Measurements from ENCODE around the gene PHACTR3. TPM values are rescaled to one million over a fixed set of nuclear protein-coding genes. Genes with fewer than 3 reads are reported as not detected.

PHACTR3 gene
- total RNA-seq, 1 experiment from 2014 or later, result 0.63 TPM

DNA sequence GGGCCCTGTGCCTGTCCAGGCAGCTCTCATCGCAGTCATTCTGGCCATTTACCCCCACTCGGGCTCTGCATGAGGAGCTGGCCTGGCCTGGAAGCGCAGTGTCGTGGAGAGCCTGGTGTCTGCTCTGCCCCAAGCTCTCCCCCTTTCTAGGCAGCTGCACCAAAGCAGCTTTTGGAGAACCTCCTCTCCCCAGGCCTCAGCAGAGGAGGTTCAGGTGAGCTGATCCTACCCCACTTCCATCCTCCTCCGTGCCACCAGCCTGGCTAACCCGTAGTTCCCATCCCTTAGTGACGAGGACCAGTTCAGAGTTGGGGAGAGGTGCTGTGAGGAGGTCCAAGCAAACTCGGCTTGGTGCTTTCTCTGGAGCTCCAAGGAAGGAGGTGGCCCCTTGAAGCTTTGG, 30.5 kb upstream of the PHACTR3 start:
- no peak for DNase-seq (ENCODE audit: low read depth)

DNA sequence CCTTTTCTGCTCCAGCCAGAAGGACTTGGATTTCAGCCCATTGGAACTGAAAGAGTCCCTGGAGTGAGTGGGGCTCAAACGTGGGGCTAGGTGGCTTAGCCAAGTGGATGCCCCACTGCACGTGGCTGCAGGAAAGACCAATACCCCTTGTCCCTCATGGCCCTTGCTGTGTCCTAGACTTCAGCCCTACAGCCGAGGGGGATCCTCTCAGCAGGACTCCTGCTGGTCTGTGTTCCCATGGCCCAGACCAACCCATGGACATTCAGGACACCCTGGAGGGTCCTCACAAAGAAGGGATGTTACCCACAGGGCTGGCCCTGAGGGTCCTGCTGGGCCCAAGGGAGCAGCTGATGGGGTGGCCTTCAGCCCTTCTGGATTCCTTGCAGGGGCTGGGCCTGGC, 30.0 kb upstream of the PHACTR3 start:
- no peak for DNase-seq (ENCODE audit: low read depth)

DNA sequence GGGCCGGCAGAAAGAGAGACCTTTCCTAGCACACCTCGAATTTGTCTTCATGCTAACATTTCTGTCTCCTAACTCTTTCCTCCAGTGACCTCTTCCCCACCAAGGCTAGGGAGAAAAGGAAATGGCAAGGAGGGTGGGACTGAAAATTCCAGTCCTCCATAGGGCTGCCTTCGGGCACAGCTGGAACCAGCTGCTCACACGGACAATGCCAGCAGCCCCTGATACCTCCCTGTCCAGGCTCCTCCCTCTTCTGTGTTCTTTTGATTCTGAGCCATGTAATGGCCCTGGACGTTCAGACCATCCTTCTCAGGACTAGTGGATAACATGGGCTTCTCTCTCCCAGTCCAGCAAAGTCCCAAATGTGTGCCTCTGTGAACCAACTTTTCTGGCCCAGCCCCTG, 29.1 kb upstream of the PHACTR3 start:
- DNase-seq (ENCODE audit: low read depth), result no peak

DNA sequence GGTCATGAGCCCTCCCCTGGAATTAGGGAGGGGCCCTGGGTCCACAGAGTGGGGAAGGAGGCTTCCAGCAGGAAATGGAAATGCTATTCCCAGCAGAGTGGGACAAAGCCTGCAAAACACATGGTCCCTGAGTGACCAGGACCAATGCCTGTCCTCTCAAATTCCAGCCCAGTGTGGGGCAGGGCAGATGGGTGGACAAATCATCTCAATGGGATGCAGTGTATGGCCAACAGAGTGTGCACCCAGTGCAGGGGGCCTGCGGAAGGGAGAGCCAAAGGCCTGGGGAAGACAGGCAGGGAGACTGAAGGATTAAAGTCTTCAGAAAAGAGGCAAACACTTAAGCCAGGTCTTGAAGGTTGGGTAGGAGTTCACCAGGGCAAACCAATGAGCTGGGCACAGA, 28.7 kb upstream of the PHACTR3 start:
- DNase-seq (ENCODE audit: low read depth), result no peak

DNA sequence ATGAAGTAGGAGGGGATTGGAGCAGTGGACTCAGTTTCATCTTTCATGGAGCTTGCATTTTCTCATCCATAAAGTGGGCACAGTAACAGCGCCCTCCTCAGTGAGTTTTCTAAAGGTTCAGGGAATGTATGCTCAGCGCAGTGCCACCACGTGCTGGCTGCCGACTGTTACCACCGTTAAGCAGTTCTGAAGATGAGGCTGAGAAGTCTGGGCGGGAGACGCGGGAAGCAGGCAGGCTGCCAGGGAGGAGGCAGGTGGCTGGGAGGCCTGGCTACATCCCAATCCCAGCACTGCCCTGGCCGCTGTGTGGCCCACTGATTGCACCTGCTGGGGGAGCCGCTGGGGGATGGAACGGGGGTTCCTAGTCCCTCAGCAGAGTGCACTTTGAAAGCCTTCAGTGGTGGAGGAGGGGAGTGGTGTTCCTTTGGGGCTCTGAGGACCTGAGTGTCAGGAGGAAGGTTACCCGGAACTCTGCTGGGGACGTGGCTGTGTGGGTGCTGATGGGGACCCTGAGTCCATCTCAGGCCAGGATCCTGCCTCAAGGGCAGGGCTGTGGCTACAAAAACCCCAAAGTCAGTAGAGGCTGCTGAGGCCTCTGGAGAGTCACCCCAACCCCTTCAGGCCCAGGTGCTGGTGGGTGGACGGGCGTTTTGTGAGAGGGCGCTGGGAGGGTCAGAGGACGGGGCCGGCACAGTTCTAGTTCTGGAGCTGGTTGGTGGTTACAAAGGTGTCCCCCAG, 28.0 kb upstream of the PHACTR3 start:
- DNase-seq (ENCODE audit: low read depth), result no peak

DNA sequence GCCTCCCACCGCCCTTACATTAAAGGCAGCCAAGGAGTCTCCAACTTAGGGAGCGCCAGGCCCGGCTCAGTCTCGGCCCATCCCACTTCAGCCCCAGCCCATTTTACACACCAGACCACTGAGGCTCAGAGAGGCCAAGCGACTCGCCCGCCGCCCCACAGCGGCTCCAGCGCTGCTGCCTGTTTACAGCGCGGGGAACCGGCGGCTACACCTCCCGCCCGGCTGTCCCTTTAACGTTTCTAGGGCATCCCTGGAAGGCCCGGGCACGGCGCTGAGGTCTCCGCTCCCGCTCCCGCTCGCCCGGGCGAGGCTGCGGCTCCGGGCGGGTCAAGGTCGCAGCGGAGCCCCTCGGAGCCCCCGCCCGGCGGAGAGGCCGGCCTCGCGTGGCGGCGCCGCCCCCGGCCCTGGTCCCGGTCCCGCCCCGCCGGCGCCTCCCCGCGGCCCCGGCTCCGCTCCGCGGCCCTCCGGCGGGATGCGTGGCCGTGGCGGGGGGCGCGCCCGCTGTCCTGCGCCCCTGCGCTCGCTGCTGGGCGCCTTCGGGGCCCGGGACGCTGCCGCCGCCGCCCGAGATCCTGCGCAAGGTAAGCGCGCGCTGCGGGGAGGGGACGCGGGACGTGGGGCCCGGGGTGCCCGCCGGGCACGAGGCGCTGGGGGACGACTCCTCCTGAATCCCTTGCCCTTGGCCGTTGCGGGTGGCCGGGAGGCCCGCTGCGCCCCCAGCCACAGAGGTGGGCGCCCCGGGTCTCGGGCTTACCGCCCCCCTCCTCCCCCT, 27.1 kb upstream of the PHACTR3 start:
- no peak for DNase-seq (ENCODE audit: low read depth)

DNA sequence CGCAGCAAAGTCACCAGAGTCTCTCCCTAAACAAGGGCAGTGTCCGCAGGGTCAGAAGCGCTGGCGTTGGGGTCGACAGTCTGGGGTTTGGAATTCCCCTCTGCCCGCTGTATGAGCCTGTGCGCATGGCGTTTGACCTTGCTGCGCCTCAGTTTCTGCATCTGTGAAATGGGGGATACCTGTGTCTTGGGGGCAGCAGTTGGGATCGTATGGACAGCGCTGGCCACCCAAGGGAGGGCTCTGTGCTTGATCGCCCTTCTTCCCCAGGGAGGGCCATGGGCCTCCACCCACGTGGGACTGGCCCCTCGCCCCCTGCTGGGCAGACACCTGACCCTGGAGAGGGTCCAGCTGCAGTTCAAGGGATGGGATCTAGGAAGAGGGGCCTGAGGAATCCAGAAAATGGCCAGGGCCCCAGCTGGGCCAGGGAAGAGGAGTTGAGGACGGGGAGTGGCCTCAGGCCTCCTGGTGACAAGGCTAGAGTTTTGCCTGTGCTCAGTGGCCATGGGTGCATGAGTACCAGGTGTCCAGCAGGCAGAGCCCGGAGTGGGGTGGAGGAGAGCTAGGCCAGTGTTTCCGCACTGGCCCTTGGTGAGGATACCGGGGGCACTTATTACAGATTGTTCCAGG, 26.4 kb upstream of the PHACTR3 start:
- no peak for DNase-seq (ENCODE audit: low read depth)

DNA sequence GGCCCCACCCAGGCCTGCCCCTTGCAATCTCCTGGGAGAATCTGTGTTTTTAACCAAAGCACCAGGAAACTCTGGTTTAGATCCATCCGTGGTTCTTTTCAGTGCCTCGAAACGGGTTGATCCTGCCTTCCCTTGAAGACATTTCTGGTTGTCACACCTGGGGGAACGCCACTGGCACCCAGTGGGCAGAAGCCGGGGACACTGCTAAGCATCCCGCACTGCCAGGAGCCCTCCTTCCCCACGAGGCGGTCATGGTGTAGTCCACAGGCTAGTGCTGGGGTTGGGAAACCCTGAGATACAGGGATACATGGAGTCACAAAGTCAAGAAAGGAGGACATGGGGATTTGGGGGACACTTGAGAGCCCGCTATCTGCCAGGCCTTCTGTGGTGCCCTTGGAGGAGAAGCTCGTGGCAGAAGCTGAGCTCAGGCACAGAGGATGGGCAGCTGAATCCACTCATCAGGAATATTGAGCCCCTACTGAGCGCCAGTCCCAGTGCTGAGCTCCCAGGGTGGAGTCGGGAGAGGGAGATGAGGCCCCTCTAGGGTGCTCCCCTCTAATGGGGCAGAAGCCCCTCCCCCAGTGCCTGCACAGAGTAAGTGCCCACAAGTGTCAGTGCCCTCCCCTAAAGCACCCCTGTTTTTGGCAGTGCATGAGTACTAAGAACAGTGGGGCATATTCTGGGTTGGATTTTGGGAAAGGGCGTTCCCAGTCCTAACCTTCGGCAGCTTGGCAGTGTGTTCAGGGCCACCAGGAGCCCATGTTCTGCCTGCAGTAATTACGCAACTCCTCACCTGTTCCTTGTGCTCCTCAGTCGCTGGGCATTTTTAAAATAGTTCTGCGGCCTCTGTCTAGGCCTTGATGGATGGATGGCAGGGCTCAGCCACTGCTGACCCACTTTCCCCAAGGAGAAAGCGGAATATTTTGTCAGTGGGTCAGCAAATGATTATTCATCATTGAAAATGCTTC, 25.6 kb upstream of the PHACTR3 start:
- no peak for DNase-seq (ENCODE audit: low read depth)

DNA sequence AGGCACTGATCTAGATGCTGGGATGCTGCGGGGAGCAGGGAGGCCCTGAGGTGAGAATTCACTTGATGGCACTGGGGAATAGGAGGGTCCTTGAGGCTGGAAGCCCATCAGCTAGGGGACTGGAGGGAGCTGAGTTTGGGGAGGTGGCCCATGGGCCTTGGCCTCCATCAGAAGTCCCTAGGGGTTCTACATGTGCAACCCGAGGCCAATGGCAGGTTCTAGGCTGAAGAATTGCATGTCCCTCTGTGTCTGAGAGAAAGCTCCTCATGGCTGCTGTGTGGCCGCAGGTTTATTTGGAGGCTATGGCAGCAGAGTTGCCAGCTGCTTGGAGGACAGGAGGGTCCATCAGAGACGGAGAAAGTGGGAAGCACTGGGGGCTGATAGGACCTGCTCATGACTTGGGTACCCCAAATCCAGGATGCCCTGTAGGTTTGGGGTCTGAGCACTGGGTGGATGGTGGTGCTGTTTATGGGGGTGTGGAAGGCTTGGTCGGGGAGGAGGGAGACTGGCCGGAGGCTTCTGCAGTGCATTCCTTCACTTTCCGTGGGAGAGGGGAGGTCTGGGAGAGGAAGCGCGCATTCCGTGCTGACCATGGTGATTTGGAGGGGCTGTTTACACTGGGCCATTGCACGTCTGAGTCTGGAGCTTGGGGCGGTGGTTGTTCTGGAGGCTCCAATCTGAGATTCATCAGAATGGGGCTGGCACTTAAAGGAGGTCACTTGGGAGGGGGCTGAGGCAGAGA, 24.8 kb upstream of the PHACTR3 start:
- DNase-seq (ENCODE audit: low read depth), result no peak

DNA sequence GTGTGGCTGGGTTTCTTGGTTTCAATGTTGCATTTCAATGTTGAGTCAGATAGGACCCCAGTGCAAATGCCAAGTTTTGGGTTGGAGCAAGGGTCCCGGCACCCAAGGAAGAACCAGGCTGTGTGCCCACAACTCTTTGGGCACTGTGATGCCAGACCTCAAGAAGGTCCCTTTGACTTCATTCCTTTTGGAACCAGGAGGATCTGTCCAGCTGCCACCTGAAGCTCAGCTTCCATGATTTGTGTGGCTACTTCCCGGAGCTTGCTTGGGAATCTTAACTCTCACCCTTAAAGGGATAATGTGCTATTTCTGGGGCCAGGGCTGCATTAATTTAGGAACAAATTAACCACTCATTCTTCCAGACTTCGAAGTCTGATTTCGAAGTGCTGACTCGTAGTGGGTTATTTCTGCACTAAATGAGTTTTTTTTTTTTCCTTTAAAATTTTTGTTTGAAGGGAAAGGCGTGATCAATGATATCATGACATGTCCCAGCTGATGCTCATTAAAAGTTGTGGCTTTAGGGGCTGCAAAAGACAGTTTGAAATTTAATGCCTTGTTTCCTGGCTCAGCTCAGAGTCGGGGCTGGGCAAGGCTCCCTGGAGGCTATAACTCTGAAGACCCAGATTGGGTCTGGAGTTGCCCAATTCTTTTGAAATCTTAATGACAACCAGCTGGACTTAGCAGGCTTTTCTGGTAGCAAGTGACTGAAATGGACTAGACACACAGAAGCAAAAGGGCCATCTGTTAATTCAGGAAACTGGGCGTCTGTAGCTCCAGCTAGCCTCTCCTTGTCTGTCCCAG, 24.0 kb upstream of the PHACTR3 start:
- DNase-seq (ENCODE audit: low read depth), result no peak

DNA sequence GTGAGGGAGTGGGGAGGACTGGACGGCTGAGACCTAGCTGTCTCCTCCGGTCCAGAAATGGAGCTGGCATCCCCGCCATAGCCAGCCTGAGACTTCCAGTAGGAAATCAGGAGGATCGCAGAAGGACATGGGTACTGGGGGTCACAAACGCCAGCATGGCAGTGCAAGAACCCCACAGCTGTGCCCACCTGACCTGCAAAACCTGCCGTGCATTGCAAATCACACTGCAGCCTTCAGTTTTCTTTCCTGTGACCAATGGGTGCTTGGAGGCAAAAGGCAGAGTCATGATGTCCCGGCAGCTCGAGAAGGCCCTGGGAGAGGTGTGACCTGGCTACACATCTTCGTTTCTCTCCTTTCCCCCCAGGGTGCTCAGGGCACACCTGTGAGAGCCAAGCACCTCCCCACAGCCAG, 23.3 kb upstream of the PHACTR3 start:
- DNase-seq (ENCODE audit: low read depth), result no peak

DNA sequence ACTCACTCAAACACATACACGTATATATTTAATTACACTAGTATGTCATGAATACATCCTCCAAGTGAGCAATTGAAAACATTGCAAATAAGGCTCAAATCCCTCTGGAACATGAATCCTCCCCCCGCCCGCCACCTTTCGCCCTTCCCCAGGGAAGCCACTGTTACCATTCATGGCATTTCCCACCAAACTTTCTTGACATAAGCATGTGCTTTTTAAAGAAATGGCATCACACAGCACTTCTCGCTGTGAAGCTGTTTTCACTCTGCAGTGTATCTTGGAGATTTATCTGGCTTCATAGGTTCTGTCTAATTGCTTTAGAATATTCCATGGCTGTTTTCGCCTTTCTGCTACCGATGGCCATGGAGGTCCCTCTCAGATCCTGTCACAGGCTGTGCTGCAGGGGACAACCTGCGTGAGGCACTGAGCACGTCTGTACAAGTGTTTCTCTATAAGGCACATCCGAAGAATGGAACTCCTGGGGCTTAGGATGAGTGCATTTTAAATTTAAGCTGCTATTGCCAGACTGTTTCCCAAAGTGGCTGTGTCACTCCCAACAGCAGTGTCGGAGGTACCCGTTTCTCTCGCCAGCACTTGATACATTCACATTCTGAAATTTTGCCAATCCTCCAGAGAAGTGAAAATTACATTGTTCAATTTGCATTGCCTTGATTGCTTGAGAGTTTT, 22.2 kb upstream of the PHACTR3 start:
- DNase-seq (ENCODE audit: low read depth), result no peak

DNA sequence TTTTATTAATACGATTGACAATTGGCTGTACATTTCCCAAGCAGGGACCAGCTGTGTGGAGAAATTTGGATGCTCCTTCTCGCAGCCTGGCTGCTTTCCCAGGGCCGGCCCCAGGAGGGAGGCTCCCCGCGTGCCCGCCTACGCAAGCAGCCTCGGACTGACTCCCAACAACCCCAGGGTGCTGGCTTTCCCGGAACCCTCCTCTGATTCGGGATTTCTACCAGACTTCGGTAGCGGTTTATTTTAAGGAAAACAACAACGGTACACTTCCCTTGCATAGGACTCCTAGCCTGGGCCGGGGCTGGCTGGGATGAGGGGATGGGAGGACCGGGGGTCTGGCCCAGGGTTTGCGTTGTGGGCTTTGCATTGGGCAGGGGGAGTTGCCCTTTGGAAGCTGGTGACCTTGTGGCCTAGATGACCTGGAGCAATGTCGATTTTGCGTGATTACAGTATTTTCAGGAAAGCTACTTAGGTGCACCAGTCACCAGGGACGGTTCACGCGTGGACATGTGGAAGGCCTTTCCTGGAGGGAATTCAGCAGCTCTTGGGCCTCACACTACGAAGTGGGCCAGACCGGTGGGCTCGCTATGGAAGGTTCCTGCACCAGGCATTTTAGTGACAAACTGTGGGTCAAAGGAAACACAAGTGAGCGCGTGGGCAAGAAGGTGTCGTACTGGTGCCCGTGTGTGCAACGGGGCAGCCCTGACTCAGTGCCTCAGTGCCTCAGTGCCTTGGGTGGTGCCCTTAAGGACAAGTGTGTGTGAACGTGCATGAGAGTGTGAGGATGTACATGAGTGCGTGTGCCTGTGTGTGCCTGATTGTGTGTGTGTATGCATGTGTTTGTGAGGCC, 20.7 kb upstream of the PHACTR3 start:
- no peak for DNase-seq (ENCODE audit: low read depth)

DNA sequence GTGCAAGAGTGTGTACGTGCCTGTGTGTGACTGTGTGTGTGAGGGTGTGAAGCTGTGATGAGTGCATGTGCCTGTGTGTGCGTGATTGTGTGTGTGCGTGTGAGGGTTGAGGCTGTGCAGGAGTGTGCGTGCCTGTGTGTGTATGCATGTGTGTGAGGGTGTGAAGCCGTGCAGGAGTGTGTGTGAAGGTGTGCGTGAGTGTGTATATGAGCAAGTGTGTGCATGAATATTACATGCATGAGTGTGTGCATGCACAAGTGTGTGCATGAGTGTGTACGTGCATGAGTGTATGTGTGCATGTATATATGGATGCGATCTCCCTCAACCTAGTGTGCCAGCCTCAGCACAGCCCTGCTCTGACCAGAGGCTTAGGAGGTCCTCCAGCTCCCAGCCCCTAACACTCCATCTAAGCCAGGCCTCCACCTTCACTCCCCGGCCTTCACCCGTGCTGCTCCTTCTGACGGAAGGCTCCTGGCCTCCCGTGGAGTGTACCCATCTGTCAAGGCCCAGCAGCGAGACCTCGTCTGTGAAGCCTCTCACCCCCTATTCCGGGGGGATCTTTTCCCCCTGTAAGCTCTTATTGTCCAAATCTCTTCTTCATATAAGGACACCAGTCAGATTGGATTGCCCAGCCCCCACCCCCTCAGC, 19.9 kb upstream of the PHACTR3 start:
- DNase-seq (ENCODE audit: low read depth), result no peak

DNA sequence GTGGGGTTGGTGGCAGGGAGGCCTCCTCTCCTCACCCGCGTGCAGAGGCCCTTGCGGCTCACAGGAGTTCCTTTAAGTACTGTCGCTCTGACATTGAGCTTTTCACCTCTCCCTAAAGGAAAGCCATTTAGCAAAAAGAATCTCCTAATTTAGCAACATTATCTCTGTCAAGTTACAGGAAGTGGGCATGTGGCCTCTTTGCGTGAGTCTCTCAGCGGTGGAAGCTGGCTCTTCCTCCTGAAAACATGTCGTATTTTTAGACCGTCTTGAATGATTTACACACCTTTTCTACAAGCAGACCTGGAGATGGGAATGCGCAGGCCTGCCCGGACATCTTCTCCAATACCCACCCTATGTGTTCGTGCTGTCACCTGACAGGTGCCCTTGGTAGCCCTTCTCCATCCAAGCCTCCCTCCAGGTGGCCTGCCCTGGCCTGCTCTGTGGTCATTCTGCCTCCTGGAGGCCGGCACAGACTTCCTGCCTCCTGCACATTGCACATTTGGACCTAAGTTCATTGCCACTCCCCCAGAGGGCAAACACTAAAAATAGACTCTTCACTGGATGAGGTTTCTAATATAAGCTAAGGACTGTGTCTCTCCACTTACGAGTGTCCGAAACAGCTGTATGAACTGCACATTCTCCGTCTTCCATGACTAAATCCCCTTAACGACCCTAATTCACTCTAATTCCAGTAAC, 18.5 kb upstream of the PHACTR3 start:
- no peak for DNase-seq (ENCODE audit: low read depth)

DNA sequence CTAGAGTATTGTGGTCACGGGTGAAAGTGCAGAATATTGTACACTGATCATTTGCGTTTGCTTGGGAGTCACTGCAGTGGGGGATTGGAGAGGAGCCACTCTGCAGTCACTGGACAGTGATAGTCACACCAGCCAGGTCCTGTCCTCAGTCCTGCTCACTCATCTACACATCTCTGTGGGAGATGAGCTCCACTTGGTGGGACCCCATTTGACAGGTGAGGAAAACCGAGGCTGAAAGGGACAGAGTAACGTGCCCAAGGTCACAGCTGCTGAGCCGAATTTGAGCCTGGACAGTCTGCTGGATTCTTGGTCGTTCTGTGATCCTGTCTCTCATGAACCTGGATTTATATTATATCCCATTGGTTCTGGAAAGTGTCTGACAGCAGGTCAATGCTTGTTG, 17.7 kb upstream of the PHACTR3 start:
- DNase-seq (ENCODE audit: low read depth), result no peak

DNA sequence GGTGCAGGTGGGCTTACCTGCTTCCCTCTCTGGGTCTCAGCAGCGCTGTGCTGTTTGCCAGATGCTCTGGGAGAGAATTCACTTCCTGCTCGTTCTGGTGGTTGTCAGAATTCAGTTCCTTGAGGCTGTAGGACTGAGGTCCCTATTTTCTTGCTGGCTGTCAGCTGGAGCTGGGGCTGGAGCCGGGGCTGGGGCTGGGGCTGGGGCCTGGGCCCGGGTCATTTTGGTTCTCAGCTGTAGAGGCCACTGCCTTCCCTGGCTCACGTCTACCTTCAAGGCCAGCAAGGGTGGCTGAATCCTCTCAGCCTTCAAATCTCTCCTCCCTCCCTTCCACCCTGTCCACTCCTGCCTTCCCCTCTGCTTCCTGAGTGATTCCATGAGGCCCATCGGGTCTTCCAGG, 16.8 kb upstream of the PHACTR3 start:
- DNase-seq (ENCODE audit: low read depth), result no peak
